ENCODE results near the gene PPFIBP1.
"Not testable (repeated sequence)": the region's sequence is repeated elsewhere in the genome, so short reads cannot be mapped to it uniquely, and the experiment has no call there.

PPFIBP1 gene

DNA sequence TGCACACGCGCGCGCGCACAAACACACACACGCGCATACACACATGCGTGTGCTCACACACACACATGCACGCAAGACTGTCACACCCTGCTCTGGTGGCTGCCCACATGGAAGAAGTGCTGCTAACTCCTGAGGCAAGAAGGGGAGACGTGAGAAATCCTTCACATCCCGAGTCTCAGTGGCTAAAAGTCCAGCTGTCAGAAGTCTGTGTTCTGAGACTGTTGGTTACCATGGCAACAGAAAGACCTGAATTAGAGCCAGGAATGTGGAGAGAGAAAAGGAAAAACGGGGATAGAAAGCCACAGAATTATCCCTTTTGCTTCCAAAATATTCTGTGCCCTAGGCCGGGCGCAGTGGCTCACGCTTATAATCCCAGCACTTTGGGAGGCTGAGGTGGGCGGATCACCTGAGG lies 71.2 kb downstream of the PPFIBP1 start:
- DNase-seq: no peak

DNA sequence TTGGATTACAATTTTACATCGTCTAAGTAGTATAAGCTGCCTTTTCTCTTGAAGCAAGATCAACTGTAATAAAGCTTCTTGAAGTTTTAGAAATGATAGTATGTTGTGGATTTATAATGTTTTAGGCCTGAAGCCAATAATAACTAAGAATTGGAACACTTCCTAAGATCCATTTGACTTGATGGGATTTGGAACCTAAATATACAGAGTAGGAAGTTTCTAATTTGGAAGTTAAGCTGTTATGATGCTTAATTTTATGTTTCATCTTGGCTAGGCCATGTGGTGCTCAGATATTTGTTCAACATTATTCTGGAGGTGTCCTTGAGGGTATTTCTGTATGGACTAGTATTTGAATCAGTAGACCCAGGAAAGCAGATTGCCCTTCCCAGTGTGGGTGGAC lies 74.9 kb downstream of the PPFIBP1 start:
- DNase-seq: not testable (repeated sequence)

DNA sequence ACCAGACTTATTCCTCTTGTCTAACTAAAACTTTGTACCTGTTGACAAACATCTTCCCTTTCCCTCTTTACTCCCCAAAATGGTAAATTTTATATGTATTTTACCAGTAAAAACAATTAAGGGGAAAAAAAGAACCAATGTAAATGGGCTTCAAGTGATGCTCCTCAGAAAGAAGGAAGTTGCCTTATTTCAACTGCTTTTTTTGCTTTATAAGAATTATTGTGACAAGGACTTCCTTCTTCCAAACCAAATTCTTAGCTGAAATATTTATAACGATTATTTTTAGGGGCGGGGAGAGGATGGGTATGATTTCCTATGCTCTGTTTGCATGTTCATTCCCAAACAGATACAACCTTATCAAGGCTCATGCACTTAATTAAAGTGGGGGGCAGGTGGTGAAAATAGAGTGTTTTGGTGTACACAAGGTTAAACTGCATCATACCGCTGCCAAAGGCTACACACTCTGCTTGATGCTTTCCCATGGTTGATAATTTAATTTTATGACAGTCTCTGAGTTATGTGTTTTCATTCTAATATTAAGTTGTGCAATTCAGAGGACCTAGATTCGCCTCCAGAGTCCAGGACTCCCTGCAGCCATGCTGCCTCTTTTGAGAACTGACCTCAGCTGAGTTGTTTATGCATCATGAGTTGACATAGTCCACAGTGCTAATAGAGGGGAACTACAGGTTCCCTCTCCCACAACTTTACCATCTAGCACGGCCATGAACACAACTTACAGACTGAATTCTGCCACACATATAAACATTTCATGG lies 77.2 kb downstream of the PPFIBP1 start:
- not testable (repeated sequence) for DNase-seq

DNA sequence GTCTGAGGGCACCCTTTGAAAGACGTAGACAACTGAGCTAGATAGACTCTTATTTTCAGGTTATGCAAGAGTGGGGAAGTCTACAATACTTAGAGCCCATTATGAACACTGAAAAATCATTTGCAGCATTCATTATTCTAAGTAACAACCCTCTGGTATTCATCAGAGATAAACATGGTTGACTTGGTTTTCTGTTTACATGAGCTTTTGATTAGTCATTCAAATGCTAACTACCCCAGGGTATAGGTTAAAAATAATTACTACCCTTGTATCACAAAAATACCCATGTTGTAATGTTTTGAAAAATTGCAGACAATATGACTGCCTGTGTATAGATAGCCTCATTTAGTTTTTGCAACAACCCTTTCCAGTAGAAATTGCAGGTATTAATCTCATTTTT lies 78.5 kb downstream of the PPFIBP1 start:
- DNase-seq: no peak

DNA sequence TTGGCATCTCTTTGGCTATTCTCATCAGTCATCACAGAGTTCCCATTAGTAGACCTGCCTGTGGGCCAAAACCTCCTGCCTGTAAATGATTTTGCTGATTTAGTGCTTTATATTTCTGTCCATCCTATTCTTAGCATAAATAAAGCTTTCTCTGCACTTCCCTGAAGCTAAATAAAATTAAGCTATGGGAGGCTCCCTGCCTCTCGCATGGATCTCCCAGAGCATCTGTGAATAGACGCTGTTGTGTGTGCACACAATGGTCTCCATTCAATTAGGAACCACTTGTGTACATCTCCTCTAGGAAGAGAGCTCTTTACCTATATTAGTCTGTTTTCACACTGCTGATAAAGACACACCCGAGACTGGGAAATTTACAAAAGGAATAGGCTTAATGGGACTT lies 80.4 kb downstream of the PPFIBP1 start:
- no peak for DNase-seq

DNA sequence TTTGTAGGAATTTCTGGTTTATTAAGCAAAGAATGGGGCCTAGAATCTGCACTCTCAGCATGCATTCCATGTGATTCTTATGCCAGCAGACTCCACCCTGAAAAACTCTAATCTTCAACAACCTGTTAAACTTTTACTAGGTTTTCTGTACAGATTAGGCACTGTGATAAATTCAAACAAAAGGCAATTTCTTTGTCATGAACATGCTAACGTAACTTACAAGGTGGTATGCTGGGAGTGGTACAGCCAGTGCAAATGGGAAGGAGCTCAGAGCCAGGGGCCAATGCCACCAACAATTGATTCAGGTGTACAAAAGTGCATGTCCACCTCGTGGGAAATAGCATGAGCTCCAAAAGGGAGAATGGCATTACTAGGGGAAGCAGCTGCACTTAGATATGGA lies 83.0 kb downstream of the PPFIBP1 start:
- DNase-seq: no peak

DNA sequence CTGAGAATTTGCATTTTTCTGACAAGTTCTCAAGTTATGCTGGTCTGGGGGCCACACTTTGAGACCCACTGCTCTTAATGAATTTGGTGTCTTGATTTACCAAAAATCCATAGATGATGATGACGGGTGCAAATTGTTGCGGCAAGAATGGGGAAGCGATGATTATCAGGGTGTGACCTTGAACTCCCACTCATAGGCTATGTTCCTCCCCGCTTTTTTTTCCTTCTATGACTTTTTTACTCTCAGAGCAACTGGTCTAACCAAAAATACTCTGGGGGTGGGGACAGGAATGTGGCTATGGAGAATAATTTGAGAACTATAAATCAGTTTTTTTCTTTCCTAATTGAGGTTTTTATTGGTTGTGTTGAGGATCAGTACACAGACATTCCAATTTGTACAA lies 83.6 kb downstream of the PPFIBP1 start:
- no peak for DNase-seq

DNA sequence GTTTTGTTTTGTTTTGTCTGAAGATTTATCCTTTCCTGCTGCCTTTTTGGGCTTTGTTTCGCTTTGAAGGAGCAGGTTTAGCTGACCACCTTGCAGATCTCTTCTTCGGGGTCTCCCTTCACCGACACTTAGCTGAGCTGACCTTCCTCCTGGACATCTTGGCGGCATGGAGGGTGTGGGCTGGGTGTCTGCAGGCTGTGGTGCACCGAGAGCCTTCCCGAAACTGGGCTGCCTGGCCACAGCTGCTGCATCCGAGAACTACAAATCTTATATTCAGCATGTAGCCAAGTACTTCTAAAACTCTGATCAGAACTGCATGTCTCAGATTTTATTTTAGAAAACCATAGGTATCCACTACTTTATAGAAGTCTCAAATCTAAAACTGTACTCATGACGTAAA lies 84.9 kb downstream of the PPFIBP1 start:
- DNase-seq: no peak

DNA sequence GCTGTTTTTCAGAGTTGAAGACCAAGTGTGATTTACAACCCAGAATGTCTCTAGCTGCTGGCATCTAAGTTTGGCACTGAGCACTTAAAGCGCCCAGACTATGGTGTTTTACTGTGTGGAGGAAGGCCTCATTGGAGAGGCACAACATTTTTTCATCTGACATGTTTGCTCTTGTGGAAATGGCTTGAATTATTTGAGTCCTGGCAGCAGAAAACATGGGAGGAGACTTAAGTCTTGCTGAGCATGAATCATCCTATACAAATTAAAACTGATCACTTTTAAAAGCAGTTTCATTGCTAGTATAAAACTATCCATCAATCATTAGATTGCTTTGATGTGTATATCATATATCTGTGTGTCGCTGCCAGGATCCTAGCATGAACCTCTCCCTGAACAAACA lies 86.4 kb downstream of the PPFIBP1 start:
- DNase-seq: peak; percentile 15

DNA sequence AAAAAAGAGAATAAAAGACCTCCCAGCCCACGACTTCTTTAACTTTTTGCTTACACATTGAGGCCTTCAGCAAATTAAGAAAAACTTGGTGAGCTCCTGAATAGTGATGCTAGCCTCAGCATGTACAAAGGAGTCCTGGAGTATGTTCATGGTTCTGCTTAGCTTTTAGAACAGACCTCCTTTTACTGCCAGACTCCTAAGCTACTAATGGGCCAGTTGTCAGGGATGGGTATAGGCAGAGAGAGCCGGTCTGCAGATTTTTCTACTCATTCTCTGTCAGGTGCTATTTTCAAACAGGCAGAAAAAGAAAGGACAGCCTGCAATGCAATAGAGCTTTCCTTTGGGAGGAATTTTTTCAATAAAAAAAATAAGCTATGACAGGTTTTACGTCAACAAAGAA lies 90.4 kb downstream of the PPFIBP1 start:
- DNase-seq: no peak

DNA sequence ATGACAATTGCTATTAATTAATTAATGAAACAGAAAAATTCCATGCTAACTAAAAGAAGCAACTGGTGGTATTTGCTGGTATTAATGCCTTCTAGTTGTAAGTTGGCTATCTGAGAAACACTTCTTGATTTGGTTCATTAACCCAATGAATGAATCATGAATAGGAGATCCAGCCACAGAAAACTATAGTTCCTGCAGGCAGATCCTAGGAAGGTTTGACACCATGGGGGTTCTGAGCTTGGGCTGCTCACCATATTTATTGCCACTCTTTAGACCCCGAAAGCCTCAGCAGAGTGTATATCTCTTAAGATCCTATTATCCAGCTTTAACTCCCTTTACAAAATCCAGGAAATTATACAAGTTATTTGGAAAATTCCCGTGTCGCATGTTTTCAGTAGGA lies 90.9 kb downstream of the PPFIBP1 start:
- no peak for DNase-seq

DNA sequence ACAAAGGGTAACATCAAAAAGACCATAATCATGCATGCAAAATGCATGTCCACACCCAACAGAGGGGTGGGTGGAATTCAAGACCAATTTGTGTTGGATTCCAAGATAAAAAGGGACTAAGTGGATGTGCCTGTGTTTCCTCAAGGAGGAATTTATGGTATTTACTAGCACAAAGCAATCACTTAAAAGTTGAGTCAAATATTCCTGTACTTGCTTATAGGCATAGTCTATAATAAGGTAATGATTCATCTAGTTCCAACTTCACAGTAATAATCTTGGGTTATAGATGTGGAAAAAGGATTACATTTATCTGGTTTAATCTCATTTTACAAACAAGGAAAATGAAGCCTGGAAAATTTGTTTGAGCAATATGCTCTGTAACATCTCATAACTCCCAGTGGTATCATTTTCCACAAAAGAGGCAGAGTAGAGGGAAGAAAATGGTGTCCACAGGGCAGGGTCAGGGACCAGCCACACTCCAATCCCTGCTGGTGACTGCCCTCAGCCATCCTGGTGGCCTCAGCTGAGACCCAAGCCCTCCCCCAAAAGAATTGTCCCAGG lies 91.4 kb downstream of the PPFIBP1 start:
- no peak for DNase-seq

DNA sequence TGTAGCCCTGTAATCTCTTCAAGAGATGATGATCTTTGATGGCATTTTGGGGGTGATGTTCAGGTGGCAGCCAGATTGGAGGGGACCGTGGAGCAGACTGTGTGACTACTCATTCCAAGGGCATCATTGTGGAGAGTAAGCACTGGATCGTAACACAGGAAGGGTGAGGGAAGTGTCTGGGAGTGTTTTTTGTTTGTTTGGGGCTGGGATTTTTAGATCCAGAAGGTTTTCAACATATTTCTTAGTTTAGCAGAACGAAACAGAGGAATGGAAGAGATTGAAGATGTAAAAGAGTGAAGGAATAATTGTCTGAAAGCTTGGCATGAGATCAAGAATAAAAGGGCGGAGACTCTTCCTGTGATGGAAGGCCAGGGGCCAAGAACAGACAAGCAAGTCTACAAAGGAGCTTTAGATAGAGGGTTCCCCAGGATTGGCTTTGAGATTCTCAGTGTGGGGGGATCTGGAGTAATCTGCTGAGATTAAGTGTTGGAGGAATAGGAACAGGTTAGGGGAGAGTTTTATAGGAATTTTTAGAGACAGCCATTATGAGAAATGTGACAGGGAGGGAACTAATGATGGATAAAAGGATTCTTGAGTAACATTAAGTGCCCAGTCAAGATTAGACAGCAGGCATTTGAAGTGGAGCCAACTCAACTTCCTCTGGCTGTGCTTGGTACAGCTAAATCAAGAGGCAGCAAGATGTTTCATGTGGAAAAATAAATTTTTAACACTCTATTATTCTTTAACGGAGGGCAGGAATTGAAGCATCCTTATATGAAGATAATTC lies 92.5 kb downstream of the PPFIBP1 start:
- DNase-seq: no peak

DNA sequence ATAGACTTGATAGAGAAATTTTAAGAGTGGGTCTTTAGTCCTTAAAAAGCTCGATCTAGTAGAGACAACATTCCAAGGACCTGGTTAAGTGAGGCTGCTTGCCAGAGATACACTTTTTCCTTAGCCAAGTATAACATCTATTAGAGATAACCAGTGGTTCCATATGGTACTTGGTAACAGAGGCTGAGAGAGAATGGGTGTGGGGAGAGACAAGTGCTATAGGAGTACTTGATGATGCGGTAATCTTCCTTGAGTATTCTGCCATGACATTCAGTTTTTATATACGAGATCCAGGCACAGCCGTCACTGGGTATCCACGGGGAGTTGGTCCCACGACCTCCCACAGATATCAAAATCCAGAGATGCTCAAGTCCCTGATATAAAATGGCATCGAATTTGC lies 94.8 kb downstream of the PPFIBP1 start:
- no peak for DNase-seq

DNA sequence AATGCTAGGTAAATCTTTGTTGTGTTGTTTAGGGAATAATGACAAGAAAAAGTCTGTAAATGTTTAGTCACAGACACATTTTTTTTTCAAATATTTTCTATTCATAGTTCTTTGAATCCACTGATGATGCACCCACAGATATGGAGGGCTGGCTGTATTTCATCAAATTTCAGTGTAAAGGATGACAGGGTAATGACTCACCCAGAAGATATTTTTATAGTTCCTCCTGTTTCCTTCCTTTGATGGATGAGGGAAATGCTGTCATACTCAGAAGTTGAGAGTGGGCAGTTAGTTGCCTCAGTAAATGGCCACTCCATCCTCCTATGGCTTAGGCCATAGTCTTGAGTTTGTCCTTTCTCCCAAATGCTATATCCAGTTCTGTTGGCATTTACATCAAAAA lies 95.3 kb downstream of the PPFIBP1 start:
- no peak for DNase-seq

DNA sequence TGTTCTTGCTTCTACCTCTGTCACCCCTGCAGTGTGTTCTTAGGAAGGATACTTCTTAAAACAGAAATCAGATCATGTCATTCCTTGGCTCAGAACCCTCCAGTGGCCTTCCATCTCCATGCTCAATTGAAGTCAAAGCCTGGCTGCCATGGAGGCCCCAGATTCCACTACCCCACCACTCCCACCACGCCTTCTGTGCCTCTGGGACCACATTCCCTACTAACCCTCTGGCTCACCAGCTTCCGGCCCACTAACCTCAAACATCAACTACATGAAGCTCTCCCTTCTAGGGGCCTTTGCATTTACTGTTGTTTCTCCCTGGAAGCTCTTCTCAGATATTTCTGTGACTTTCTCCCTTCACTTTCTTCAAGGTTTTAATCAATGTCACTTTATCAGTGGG lies 96.1 kb downstream of the PPFIBP1 start:
- DNase-seq: no peak

DNA sequence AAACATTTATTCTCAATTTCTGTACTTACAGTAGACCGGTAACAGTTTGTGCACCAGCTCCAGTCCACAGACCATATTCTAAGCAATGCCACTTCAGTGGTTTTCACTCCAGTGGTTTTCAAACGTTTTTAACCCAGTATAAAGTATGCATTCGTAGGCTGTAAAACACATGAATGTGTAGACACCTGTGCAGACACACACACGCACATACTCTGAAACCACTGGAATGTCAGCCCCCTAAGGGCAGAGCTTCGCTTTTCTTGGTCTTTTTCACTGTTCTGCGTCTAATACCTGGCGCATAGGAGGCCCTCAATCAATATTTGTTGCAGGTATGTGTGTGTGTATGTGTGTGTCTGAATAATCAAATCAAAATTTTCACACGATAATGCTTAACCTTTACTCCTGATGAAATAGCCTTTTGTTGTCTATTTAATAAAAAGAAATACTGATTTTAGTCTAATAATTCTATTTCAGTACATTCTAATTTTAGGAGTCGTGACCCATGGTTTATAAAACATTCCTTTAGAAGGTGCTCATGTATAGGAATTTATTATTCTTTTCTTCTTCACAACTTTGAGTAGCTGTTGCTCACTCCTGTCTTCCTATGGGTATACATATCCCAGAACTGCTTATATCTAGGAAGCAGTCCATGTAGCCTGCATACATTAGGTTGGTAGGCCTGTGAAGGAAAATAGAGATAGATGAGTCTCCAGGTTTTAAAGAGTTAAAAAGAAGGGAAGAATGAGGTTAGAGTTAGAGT lies 98.6 kb downstream of the PPFIBP1 start:
- no peak for DNase-seq

DNA sequence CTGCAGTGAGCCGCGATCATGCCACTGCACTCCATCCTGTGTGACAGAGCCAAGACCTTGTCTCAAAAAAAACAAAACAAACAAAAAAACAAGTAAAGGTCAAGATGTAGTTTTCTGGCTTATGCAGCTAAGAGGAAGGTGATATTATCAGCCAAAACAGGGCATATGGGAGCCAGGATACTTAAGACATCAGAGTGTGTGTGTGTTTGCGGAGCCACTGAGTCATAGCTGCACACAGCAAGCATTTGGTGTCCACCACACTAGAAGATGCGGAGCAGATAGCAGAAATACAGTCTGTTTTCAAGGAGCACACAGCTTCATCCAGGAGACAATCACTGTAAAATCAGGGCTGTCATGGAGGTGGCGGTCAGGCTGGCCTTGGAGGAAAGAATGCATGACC lies 99.6 kb downstream of the PPFIBP1 start:
- DNase-seq: no peak

DNA sequence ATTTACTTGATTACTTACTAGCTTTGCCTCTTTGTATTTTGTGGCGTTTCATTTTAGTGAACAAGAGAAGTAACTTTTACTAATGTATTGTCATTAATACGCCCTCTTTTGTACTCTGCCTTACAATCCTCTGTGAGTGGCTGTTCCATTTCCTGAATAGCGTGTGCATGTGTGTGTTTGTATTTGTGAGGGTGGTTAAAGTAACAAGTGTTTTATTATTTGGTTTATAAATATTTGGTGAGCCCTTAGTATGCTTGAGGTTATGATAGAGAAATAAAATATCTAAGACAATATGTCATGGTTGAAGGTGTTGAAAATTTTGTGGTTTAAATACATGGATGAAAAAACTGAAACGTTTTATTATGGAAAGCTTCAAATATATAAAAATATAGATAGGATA lies 100.6 kb downstream of the PPFIBP1 start:
- no peak for DNase-seq

DNA sequence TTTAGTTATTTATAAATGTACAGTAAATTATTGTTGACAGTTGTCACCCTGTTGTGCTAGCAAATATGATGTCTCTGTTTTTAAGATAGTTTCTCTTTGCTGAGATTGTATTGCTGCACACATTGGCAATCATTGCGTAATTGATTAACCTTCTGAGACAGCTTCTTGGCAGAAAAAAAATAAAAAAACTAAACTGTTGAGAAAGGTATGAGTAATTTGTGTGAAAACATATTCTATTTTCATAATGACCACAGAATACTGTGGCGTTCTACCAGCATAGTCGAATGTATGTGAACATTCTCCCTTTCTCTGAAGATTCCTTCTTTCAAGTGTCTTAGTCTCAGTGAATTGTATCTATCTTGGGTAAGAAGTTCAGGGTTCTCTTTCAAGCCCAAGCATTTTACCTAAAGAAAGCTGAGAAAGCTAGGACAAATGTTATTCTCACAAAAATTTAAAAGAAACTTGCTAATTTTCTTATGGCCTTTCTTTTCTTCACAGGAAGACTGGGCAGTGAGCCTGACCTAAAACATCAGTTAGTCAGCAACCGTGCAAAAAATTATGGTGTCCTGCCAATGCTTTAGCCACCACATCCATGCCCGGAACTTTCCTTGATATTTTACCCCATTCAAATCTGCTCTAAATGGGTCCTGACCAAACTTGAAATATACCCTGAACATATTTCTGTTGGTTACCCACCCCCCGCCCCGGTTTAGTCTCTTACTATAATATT lies 103.3 kb downstream of the PPFIBP1 start:
- DNase-seq: no peak

DNA sequence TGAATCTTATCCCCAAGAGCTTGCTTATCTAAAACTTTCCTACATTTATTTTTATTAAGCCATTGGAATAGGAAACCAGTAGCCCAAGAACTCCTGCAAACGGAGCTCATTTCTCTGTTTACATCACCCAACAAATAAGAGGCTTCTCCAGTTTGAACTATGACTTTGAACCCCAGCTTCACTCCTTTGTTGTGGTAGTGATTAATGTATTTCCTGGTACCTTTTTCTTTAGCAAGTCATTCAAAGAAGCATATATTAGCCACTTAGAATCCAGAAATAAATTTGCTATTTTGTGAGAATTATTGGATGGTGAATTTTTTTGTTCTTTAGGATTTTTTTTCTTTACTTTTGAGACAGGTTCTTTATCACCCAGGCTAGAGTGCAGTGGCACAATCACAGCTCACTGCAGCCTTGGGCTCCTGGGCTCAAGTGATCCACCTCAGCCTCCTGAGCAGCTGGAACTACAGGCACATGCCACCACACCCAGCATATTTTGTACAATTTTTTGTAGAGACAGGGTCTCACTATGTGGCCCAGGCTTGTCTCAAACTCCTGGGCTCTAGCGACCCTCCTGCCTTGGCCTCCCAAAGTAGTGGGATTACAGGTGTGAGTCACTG lies 104.0 kb downstream of the PPFIBP1 start:
- not testable (repeated sequence) for DNase-seq

DNA sequence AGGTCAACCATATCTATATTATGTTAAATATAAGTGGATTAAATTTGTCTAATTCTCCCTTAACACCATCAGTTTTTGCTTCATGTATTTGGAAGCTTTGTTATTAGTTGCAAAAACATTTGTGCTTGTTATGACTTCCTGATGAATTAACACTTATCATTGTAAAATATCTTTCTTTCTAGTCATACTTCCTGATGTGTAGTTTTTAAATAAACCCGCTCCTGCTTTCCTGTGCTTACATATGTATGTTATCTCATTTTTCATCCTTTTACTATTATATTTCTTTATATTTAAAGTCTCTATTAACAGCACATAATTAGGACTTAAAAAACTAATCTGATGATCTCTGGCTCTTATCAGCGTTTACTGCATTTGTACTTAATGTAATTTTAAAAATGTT lies 106.2 kb downstream of the PPFIBP1 start:
- DNase-seq: not testable (repeated sequence)

Data from NCI-H1092 treated with DMSO at 0.1 percent for 48 hours (cell line).